GM23338 (cell line): ENCODE data around the gene CCDC201.

Source experiments
- CTCF ChIP-seq, 2 experiments: fragments of 200-600 bp in 1 of 2; sonication (generic) in 1 of 2; conservative IDR thresholded peaks; 2 replicates each; pipeline versions ENCODE4 v1.5.1 to v1.6.1; 2016 to 2017; ENCODE audit warnings: antibody characterized with exemption in 2 of 2, low read depth in 2 of 2, mild to moderate bottlenecking in 2 of 2, moderate library complexity in 1 of 2
- EZH2 ChIP-seq: fragments of 200-600 bp; sonication (generic); IDR thresholded peaks from one replicate; pipeline ENCODE4 v1.8.0; 2017; ENCODE audit warnings: antibody characterized with exemption, mild to moderate bottlenecking, low read depth; ENCODE audit not compliant: unreplicated experiment
- EZH2phosphoT487 ChIP-seq: fragments of 200-600 bp; sonication (generic); IDR thresholded peaks from one replicate; pipeline ENCODE4 v1.8.1; 2018; ENCODE audit warnings: antibody characterized with exemption; ENCODE audit not compliant: unreplicated experiment
- POLR2AphosphoS5 ChIP-seq: IDR thresholded peaks from 2 replicates; pipeline ENCODE4 v1.6.1; 2016; ENCODE audit warnings: antibody characterized with exemption, low read depth
- REST ChIP-seq: IDR thresholded peaks from one replicate; pipeline ENCODE4 v1.6.1; 2018; ENCODE audit warnings: antibody characterized with exemption; ENCODE audit not compliant: unreplicated experiment
- ZNF114 ChIP-seq: fragments of 250-450 bp; sonication (Bioruptor Pico); IDR thresholded peaks from 2 replicates; pipeline ENCODE4 v1.5.0; 2020; ENCODE audit warnings: mild to moderate bottlenecking, moderate library complexity
- ZNF462 ChIP-seq: fragments of 250-450 bp; sonication (Bioruptor Pico); IDR thresholded peaks from 2 replicates; pipeline ENCODE4 v1.5.0; 2020; ENCODE audit warnings: mild to moderate bottlenecking, moderate library complexity

- TF ChIP-seq CTCF (conservative IDR thresholded peaks at IDR 0.05; ENCODE audit: low read depth in 2 of 2) (no peak), ZNF114 (no peak), REST (no peak), ZNF462 (no peak), EZH2phosphoT487 (no peak), POLR2AphosphoS5 (no peak), EZH2 (no peak)
Observed at GRCh38 chr7:45812946-45813345, 59.9 kb downstream of the CCDC201 start.
